DND-41 (cell line): ENCODE data around the gene TBCD.

ENCODE experiments used
- ATAC-seq: fragments of 200-7000 bp; cut with Tn5 transposase; 3 replicates; pipeline ENCODE4 v1.9.1; 2021; ENCODE audit warnings: low read depth; ENCODE audit not compliant: insufficient read depth
- DNase-seq: peaks from one replicate; pipeline ENCODE4 v3.0.0-alpha.2; 2020
- H2AFZ ChIP-seq: 2 replicates; pipeline ENCODE4 v1.6.0; 2012; ENCODE audit warnings: low read depth, low read length
- H3K27ac ChIP-seq: 2 replicates; pipeline ENCODE4 v1.5.1; 2012; ENCODE audit warnings: low read length, inconsistent platforms
- H3K27me3 ChIP-seq: fragments of 200-600 bp; sonication (generic); 2 replicates; pipeline ENCODE4 v1.6.0; 2012; ENCODE audit warnings: low read length, mild to moderate bottlenecking, inconsistent platforms; ENCODE audit not compliant: insufficient read depth, poor library complexity
- H3K36me3 ChIP-seq: 2 replicates; pipeline ENCODE4 v1.5.1; 2012; ENCODE audit warnings: low read length, inconsistent platforms; ENCODE audit not compliant: insufficient read depth
- H3K4me1 ChIP-seq: 2 replicates; pipeline ENCODE4 v1.5.1; 2012; ENCODE audit warnings: mild to moderate bottlenecking, low read length; ENCODE audit not compliant: insufficient read depth
- H3K4me2 ChIP-seq: 2 replicates; pipeline ENCODE4 v1.6.0; 2012; ENCODE audit warnings: mild to moderate bottlenecking, moderate library complexity, low read length, inconsistent platforms; ENCODE audit not compliant: insufficient read depth
- H3K4me3 ChIP-seq, 2 experiments: fragments of 200-600 bp in 1 of 2; shearing (Covaris generic) in 1 of 2; 2 replicates each; pipeline ENCODE4 v1.5.1; 2012 to 2016; ENCODE audit warnings: inconsistent platforms in 2 of 2, low read length in 2 of 2, mild to moderate bottlenecking in 2 of 2, low read depth in 1 of 2, moderate library complexity in 1 of 2
- H3K79me2 ChIP-seq: 2 replicates; pipeline ENCODE4 v1.6.0; 2012; ENCODE audit warnings: low read length, inconsistent platforms; ENCODE audit not compliant: insufficient read depth
- H3K9ac ChIP-seq: 2 replicates; pipeline ENCODE4 v1.6.0; 2012; ENCODE audit warnings: low read depth, mild to moderate bottlenecking, inconsistent platforms, low read length, moderate library complexity
- H3K9me3 ChIP-seq: 2 replicates; pipeline ENCODE4 v1.5.1; 2012; ENCODE audit warnings: low read length, moderate library complexity, mild to moderate bottlenecking, inconsistent platforms; ENCODE audit not compliant: insufficient read depth, severe bottlenecking
- H4K20me1 ChIP-seq: 2 replicates; pipeline ENCODE4 v1.6.0; 2012; ENCODE audit warnings: low read length; ENCODE audit not compliant: insufficient read depth
- CTCF ChIP-seq: IDR thresholded peaks from 2 replicates; pipeline ENCODE4 v1.5.1; 2012; ENCODE audit warnings: borderline replicate concordance, low read length, moderate library complexity, mild to moderate bottlenecking; ENCODE audit not compliant: poor library complexity, severe bottlenecking; ENCODE audit errors: extremely low read depth
- EZH2 ChIP-seq: IDR thresholded peaks from 3 replicates; pipeline ENCODE4 v1.6.1; 2012; ENCODE audit warnings: borderline replicate concordance, low read depth, mild to moderate bottlenecking, moderate library complexity, low read length, inconsistent platforms; ENCODE audit not compliant: severe bottlenecking

The TBCD gene

GRCh38 chr17:82918508-82918907 is 166.6 kb downstream of the TBCD start:
- Histone ChIP-seq H2AFZ (no peak overlapping the region), H3K4me1 (peaks cover 3% of the 10 kb centered on the region; the same call in 1 of the 2 replicates), H3K79me2 (peaks cover 87% of the 10 kb centered on the region), H4K20me1 (peaks cover 28% of the 10 kb centered on the region; the same call in 1 of the 2 replicates), H3K36me3 (peaks cover 90% of the 10 kb centered on the region), H3K4me3 (no peak overlapping the region), H3K9ac (no peak overlapping the region), H3K4me2 (no peak overlapping the region), H3K27ac (peak overlapping the region; percentile 25; the same call in 1 of the 2 replicates), H3K9me3 (no peaks in the 10 kb centered on the region), H3K27me3 (no peaks in the 10 kb centered on the region)
- ATAC-seq (no peak), DNase-seq (no peak)
- TF ChIP-seq CTCF = no peak
- no peak for TF ChIP-seq EZH2

GRCh38 chr17:82920150-82920549 is 168.3 kb downstream of the TBCD start:
- no peak overlapping the region for H3K4me3 ChIP-seq
- ATAC-seq = no peak
- no peak overlapping the region for H3K4me2 ChIP-seq
- no peaks in the 10 kb centered on the region for H3K9me3 ChIP-seq
- TF ChIP-seq EZH2 (no peak), CTCF (no peak)
- H3K27me3 ChIP-seq = no peaks in the 10 kb centered on the region
- no peak overlapping the region for H2AFZ ChIP-seq
- peaks cover 90% of the 10 kb centered on the region for H3K36me3 ChIP-seq
- H3K79me2 ChIP-seq = peaks cover 81% of the 10 kb centered on the region
- no peak for DNase-seq
- no peaks in the 10 kb centered on the region; the same call in 1 of the 2 replicates for H3K4me1 ChIP-seq
- peak overlapping the region; percentile 18; the same call in 1 of the 2 replicates for H3K27ac ChIP-seq
- H3K9ac ChIP-seq = no peak overlapping the region
- peaks cover 25% of the 10 kb centered on the region for H4K20me1 ChIP-seq

GRCh38 chr17:82920715-82921114 is 168.8 kb downstream of the TBCD start:
- Histone ChIP-seq H3K36me3 (peaks cover 90% of the 10 kb centered on the region), H3K79me2 (peaks cover 76% of the 10 kb centered on the region), H4K20me1 (peaks cover 27% of the 10 kb centered on the region), H3K9ac (no peak overlapping the region), H3K4me2 (no peak overlapping the region), H3K4me3 (no peak overlapping the region), H2AFZ (no peak overlapping the region), H3K27me3 (no peaks in the 10 kb centered on the region), H3K9me3 (no peaks in the 10 kb centered on the region), H3K4me1 (no peaks in the 10 kb centered on the region), H3K27ac (no peak overlapping the region)
- DNase-seq = no peak
- ATAC-seq = no peak
- TF ChIP-seq EZH2 (no peak), CTCF (no peak)

- ATAC-seq = no peak
- no peak for TF ChIP-seq CTCF
- no peak for TF ChIP-seq EZH2
- no peak for DNase-seq
- H3K27me3 ChIP-seq = no peaks in the 10 kb centered on the region
- no peaks in the 10 kb centered on the region for H3K9me3 ChIP-seq
- H3K4me2 ChIP-seq = no peak overlapping the region
- H3K4me1 ChIP-seq = no peaks in the 10 kb centered on the region
- H3K4me3 ChIP-seq = no peak overlapping the region
- H3K27ac ChIP-seq = no peak overlapping the region
- H3K79me2 ChIP-seq = peaks cover 69% of the 10 kb centered on the region
- H3K9ac ChIP-seq = no peak overlapping the region
- peaks cover 27% of the 10 kb centered on the region for H4K20me1 ChIP-seq
- H2AFZ ChIP-seq = no peak overlapping the region
- H3K36me3 ChIP-seq = peaks cover 91% of the 10 kb centered on the region
Measured at GRCh38 chr17:82921426-82921825, 169.6 kb downstream of the TBCD start.
